GM23338 (cell line): ENCODE data around the gene NDUFA3. TPM values are rescaled to one million over a fixed set of nuclear protein-coding genes. Genes with fewer than 3 reads are reported as not detected.

Source experiments
- ATAC-seq: fragments of 200-7000 bp; cut with Tn5 transposase; 3 replicates; pipeline ENCODE4 v1.9.1; 2020
- DNase-seq: peaks from one replicate; pipeline ENCODE4 v3.0.0-alpha.2; 2015; ENCODE audit warnings: low spot score
- H2AFZ ChIP-seq: fragments of 200-600 bp; sonication (generic); 2 replicates; pipeline ENCODE4 v1.8.0; 2016; ENCODE audit warnings: antibody characterized with exemption, mild to moderate bottlenecking, moderate library complexity
- H3F3A ChIP-seq: fragments of 200-600 bp; sonication (generic); replicated peaks from 2 replicates; pipeline ENCODE4 v1.8.0; 2017; ENCODE audit warnings: antibody characterized with exemption, mixed run types, low read depth
- H3K27ac ChIP-seq: fragments of 200-600 bp; sonication (generic); 2 replicates; pipeline ENCODE4 v1.6.1; 2016; ENCODE audit warnings: low read depth
- H3K27me3 ChIP-seq: fragments of 200-600 bp; sonication (generic); 2 replicates; pipeline ENCODE4 v1.8.0; 2016; ENCODE audit warnings: mild to moderate bottlenecking, mixed run types, moderate library complexity; ENCODE audit not compliant: insufficient read depth
- H3K36me3 ChIP-seq: fragments of 200-600 bp; sonication (generic); 2 replicates; pipeline ENCODE4 v1.8.0; 2016; ENCODE audit warnings: mild to moderate bottlenecking; ENCODE audit not compliant: insufficient read depth
- H3K4me1 ChIP-seq: fragments of 200-600 bp; sonication (generic); 2 replicates; pipeline ENCODE4 v1.8.0; 2016; ENCODE audit warnings: mild to moderate bottlenecking, moderate library complexity; ENCODE audit not compliant: insufficient read depth
- H3K4me2 ChIP-seq: fragments of 200-600 bp; sonication (generic); 2 replicates; pipeline ENCODE4 v1.7.1; 2017; ENCODE audit warnings: mixed run types
- H3K4me3 ChIP-seq: fragments of 200-600 bp; sonication (generic); 2 replicates; pipeline ENCODE4 v1.6.1; 2016; ENCODE audit warnings: mixed run types
- H3K79me2 ChIP-seq: fragments of 200-600 bp; sonication (generic); replicated peaks from 2 replicates; pipeline ENCODE4 v1.8.0; 2017; ENCODE audit warnings: mild to moderate bottlenecking; ENCODE audit not compliant: insufficient read depth
- H3K9me2 ChIP-seq: fragments of 200-600 bp; sonication (generic); 2 replicates; pipeline ENCODE4 v1.8.0; 2017; ENCODE audit not compliant: insufficient read depth
- H4K20me1 ChIP-seq: fragments of 200-600 bp; sonication (generic); replicated peaks from 2 replicates; pipeline ENCODE4 v1.8.0; 2017; ENCODE audit warnings: mild to moderate bottlenecking; ENCODE audit not compliant: insufficient read depth
- H3K27ac Mint-ChIP-seq: 2 replicates; pipeline ENCODE4 v1.8.0; 2020; ENCODE audit warnings: inconsistent platforms, mild to moderate bottlenecking, moderate library complexity, mixed read lengths
- H3K27me3 Mint-ChIP-seq: 3 replicates; pipeline ENCODE4 v1.8.0; 2022; ENCODE audit warnings: low read depth, mild to moderate bottlenecking, moderate library complexity, mixed read lengths, inconsistent platforms; ENCODE audit not compliant: insufficient read depth, poor library complexity
- H3K36me3 Mint-ChIP-seq: 3 replicates; pipeline ENCODE4 v1.8.0; 2021; ENCODE audit warnings: low read depth, mild to moderate bottlenecking, inconsistent platforms, moderate library complexity, mixed read lengths
- H3K4me1 Mint-ChIP-seq: 3 replicates; pipeline ENCODE4 v1.8.0; 2020; ENCODE audit warnings: mild to moderate bottlenecking, inconsistent platforms, mixed read lengths
- H3K4me3 Mint-ChIP-seq: 3 replicates; pipeline ENCODE4 v1.8.0; 2021; ENCODE audit warnings: moderate library complexity, mild to moderate bottlenecking, inconsistent platforms, mixed read lengths
- H3K9me3 Mint-ChIP-seq: 3 replicates; pipeline ENCODE4 v1.8.0; 2020; ENCODE audit warnings: moderate library complexity, mild to moderate bottlenecking, inconsistent platforms, mixed read lengths
- CREB1 ChIP-seq: fragments of 250-450 bp; sonication (Bioruptor Pico); IDR thresholded peaks from 2 replicates; pipeline ENCODE4 v1.5.0; 2020; ENCODE audit warnings: low read depth, mild to moderate bottlenecking, moderate library complexity
- ETS1 ChIP-seq: IDR thresholded peaks from 2 replicates; pipeline ENCODE4 v1.6.1; 2016; ENCODE audit warnings: antibody characterized with exemption
- EZH2phosphoT487 ChIP-seq: fragments of 200-600 bp; sonication (generic); IDR thresholded peaks from one replicate; pipeline ENCODE4 v1.8.1; 2018; ENCODE audit warnings: antibody characterized with exemption; ENCODE audit not compliant: unreplicated experiment
- NANOG ChIP-seq: IDR thresholded peaks from 2 replicates; pipeline ENCODE4 v1.6.1; 2016; ENCODE audit warnings: antibody characterized with exemption, borderline replicate concordance
- POLR2AphosphoS5 ChIP-seq: IDR thresholded peaks from 2 replicates; pipeline ENCODE4 v1.6.1; 2016; ENCODE audit warnings: antibody characterized with exemption, low read depth
- polyA plus RNA-seq: library from polyadenylated mRNA; unstranded; fragments of >200 nt; fragmentation: Nextera tagmentation; extraction: Ambion mirVana; gene quantifications from 2 replicates; pipeline ENCODE4 v1.2.1, GENCODE V29; 2016
- total RNA-seq: library from RNA; depleted of rRNA; stranded (reverse); fragments of >200 nt; shearing (Covaris generic); gene quantifications from 2 replicates; pipeline ENCODE4 v1.2.3, GENCODE V29; 2014
- TF ChIP-seq, protein P1 (sequence below), 2 experiments: fragments of 200-600 bp in 1 of 2; sonication (generic) in 1 of 2; conservative IDR thresholded peaks; 2 replicates each; pipeline versions ENCODE4 v1.5.1 to v1.6.1; 2016 to 2017; ENCODE audit warnings: antibody characterized with exemption in 2 of 2, low read depth in 2 of 2, mild to moderate bottlenecking in 2 of 2, moderate library complexity in 1 of 2

The NDUFA3 gene
- total and polyA plus RNA-seq, 2 experiments from 2014 or later, result 28.4 to 691 TPM

GRCh38 chr19:54136864-54137698, 34.4 kb downstream of the NDUFA3 start:
- DNase-seq, result peak; percentile 100
- Histone ChIP-seq H3K79me2 (peaks cover 41% of the 10 kb centered on the region), H3K27me3 (no peaks in the 10 kb centered on the region), H3K27ac (peak overlapping the region; percentile 29; the same call in 1 of the 2 replicates), H4K20me1 (peaks cover 35% of the 10 kb centered on the region), H3K36me3 (no peaks in the 10 kb centered on the region; the same call in 1 of the 2 replicates), H3F3A (peaks cover 16% of the 10 kb centered on the region), H3K9me2 (no peaks in the 10 kb centered on the region), H3K4me2 (peak overlapping the region; percentile 93), H2AFZ (0 out of 2 replicates have a peak overlapping the region, but pooled peaks have one; percentile 0), H3K4me3 (peak overlapping the region; percentile 87), H3K4me1 (peaks cover 7% of the 10 kb centered on the region)
- Mint-ChIP-seq H3K9me3 (peaks cover 7% of the 10 kb centered on the region), H3K36me3 (peaks cover 28% of the 10 kb centered on the region), H3K4me3 (peak overlapping the region; percentile 86), H3K4me1 (peaks cover 33% of the 10 kb centered on the region), H3K27me3 (peaks cover 21% of the 10 kb centered on the region), H3K27ac (peak overlapping the region; percentile 93)
- peak; percentile 85 for ATAC-seq
- TF ChIP-seq, protein P1, sequence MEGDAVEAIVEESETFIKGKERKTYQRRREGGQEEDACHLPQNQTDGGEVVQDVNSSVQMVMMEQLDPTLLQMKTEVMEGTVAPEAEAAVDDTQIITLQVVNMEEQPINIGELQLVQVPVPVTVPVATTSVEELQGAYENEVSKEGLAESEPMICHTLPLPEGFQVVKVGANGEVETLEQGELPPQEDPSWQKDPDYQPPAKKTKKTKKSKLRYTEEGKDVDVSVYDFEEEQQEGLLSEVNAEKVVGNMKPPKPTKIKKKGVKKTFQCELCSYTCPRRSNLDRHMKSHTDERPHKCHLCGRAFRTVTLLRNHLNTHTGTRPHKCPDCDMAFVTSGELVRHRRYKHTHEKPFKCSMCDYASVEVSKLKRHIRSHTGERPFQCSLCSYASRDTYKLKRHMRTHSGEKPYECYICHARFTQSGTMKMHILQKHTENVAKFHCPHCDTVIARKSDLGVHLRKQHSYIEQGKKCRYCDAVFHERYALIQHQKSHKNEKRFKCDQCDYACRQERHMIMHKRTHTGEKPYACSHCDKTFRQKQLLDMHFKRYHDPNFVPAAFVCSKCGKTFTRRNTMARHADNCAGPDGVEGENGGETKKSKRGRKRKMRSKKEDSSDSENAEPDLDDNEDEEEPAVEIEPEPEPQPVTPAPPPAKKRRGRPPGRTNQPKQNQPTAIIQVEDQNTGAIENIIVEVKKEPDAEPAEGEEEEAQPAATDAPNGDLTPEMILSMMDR (conservative IDR thresholded peaks at IDR 0.05; ENCODE audit: low read depth in 2 of 2), result no peak
- TF ChIP-seq POLR2AphosphoS5, result peak; percentile 94
- TF ChIP-seq CREB1, result peak; percentile 64; the same call in 1 of the 2 replicates

DNA sequence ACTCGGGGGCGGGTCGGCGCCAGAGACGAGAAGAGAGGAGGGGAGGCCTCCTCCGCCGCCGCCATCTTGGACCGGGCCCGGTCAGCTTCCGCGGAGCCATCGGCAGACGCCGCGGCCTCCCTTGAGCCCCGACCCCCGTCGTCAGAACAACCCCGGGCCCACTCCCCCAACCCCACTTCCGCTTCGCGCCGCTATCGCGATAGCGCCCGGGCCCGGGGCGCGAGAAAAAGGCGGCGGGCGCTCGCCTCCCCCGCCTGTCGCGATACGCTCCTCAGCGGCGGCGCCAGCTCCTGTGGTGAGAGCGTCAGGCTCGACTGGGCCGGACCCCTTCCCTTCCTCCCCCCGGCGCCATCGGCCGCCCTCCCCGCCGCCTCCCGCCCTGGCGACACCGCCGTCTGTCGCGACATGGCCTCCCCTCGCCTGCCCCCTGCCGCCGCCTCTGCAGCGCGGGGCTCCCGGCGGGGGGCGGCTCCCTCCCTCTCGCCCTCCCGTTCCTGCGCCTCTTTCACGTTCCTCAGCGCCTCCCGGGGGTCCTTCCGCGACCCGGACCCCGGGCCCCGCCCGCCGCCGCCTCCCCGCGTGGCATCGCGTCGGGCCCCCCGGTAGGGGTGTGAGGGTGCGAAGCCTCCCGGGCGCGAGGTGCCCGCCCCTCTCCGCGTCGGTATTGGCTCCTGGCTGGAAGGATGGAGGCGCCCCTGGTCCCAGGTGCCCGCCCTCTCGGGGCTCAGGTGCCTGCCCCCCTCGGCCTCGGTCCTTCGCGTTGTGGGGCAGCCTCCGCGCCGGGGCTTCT, 35.2 kb downstream of the NDUFA3 start, which contains the start of gene CNOT3:
TSS of gene CNOT3 (plus strand) at position 64 of the 790 bp plus-strand sequence. CDS start 5,217 bp downstream, outside the sequence.
- DNase-seq, result peak; percentile 47
- Histone ChIP-seq H3K27ac (peak within 1 kb of the TSS; percentile 60), H2AFZ (0 out of 2 replicates have a peak within 1 kb of the TSS, but pooled peaks have one; percentile 0), H3K4me2 (peak within 1 kb of the TSS; percentile 93), H3K4me1 (peaks cover 7% of the 10 kb centered on the region), H3K9me2 (no peaks in the 10 kb centered on the region), H3K27me3 (no peaks in the 10 kb centered on the region), H3K4me3 (peak within 1 kb of the TSS; percentile 87), H3F3A (peaks cover 16% of the 10 kb centered on the region), H3K36me3 (peaks cover 5% of the 10 kb centered on the region), H4K20me1 (peaks cover 43% of the 10 kb centered on the region), H3K79me2 (peaks cover 48% of the 10 kb centered on the region)
- no peak for TF ChIP-seq EZH2phosphoT487
- no peak for TF ChIP-seq NANOG
- TF ChIP-seq, protein P1 (conservative IDR thresholded peaks at IDR 0.05; ENCODE audit: low read depth in 2 of 2), result peak; percentile 16 to 17; a peak in 1 of 4 replicates
- TF ChIP-seq CREB1, result no peak
- no peak for TF ChIP-seq ETS1
- peak; percentile 78 for TF ChIP-seq POLR2AphosphoS5
- peak; percentile 2; the same call in 2 of the 3 replicates for ATAC-seq
- H3K4me1 Mint-ChIP-seq, result peaks cover 33% of the 10 kb centered on the region
- H3K9me3 Mint-ChIP-seq, result peaks cover 7% of the 10 kb centered on the region
- peaks cover 24% of the 10 kb centered on the region for H3K27me3 Mint-ChIP-seq
- H3K27ac Mint-ChIP-seq, result peak within 1 kb of the TSS; percentile 93
- peaks cover 36% of the 10 kb centered on the region for H3K36me3 Mint-ChIP-seq
- H3K4me3 Mint-ChIP-seq, result peak within 1 kb of the TSS; percentile 86
